Gastroesophageal sphincter (tissue), 4 donors: ENCODE data around the gene GRIN2B. TPM values are rescaled to one million over a fixed set of nuclear protein-coding genes. Genes with fewer than 3 reads are reported as not detected.

Experiments
- ATAC-seq: fragments of 150-250 bp; one replicate; pipeline ENCODE4 v1.9.1; 2016; ENCODE audit warnings: mild to moderate bottlenecking, moderate library complexity
- H3K27ac ChIP-seq, 4 donors: fragments of 200-600 bp; sonication (generic) in 3 of 4; 1 replicate in 3 of 4; 2 replicates in 1 of 4; pipeline ENCODE4 v1.5.1; 2016 to 2019
- H3K27me3 ChIP-seq: fragments of 200-600 bp; sonication (generic); one replicate; pipeline ENCODE4 v1.5.1; 2019
- H3K36me3 ChIP-seq, 2 donors: fragments of 200-600 bp; sonication (generic); one replicate each; pipeline ENCODE4 v1.5.1; 2019; ENCODE audit warnings: control low read depth in 1 of 2
- H3K4me1 ChIP-seq, 3 donors: fragments of 200-600 bp; sonication (generic); 1 replicate in 2 of 3; 2 replicates in 1 of 3; pipeline ENCODE4 v1.5.1; 2016 to 2019; ENCODE audit warnings: control low read depth in 2 of 3
- H3K4me3 ChIP-seq, 2 donors: fragments of 200-600 bp; sonication (generic); one replicate each; pipeline ENCODE4 v1.5.1; 2019; ENCODE audit warnings: mild to moderate bottlenecking in 1 of 2, moderate library complexity in 1 of 2
- H3K9me3 ChIP-seq, 3 donors: fragments of 200-600 bp; sonication (generic); one replicate each; pipeline ENCODE4 v1.5.1; 2017 to 2019; ENCODE audit warnings: control low read depth in 2 of 3
- EP300 ChIP-seq: sonication (generic); formaldehyde crosslinking; IDR thresholded peaks from one replicate; pipeline ENCODE4 v1.6.1; 2017; ENCODE audit warnings: antibody characterized with exemption, mild to moderate bottlenecking
- POLR2A ChIP-seq, 2 donors: fragments of 450-650 bp; IDR thresholded peaks; one replicate each; pipeline ENCODE4 v1.6.1; 2017; ENCODE audit warnings: antibody characterized with exemption in 2 of 2, mild to moderate bottlenecking in 2 of 2, moderate library complexity in 1 of 2
- POLR2AphosphoS5 ChIP-seq: sonication (generic); formaldehyde crosslinking; IDR thresholded peaks from one replicate; pipeline ENCODE4 v1.6.1; 2017; ENCODE audit warnings: antibody characterized with exemption
- WGBS, 2 donors: methylation state at CpG; one replicate each; pipeline ENCODE4 v1.1.5; 2018; ENCODE audit warnings: low coverage in 1 of 2; 5-methylcytosine and 5-hydroxymethylcytosine counted together
- total RNA-seq, 4 donors: library from RNA; depleted of rRNA; stranded (reverse); fragments of >200 nt; gene quantifications; one replicate each; pipeline ENCODE4 v1.1.0, GENCODE V29; 2016
- TF ChIP-seq, protein P1 (sequence below), 4 experiments: fragments of 200-600 bp in 2 of 4; fragments of 450-650 bp in 2 of 4; sonication (generic) in 1 of 4; IDR thresholded peaks; one replicate each; pipeline ENCODE4 v1.5.1; 2017 to 2019; ENCODE audit warnings: antibody characterized with exemption in 4 of 4, mild to moderate bottlenecking in 2 of 4, moderate library complexity in 2 of 4

Gene GRIN2B
- total RNA-seq = under 1 TPM in 3 of 4 donors, not detected in 1; under 0.01 to 0.12 (median under 0.01) TPM

DNA sequence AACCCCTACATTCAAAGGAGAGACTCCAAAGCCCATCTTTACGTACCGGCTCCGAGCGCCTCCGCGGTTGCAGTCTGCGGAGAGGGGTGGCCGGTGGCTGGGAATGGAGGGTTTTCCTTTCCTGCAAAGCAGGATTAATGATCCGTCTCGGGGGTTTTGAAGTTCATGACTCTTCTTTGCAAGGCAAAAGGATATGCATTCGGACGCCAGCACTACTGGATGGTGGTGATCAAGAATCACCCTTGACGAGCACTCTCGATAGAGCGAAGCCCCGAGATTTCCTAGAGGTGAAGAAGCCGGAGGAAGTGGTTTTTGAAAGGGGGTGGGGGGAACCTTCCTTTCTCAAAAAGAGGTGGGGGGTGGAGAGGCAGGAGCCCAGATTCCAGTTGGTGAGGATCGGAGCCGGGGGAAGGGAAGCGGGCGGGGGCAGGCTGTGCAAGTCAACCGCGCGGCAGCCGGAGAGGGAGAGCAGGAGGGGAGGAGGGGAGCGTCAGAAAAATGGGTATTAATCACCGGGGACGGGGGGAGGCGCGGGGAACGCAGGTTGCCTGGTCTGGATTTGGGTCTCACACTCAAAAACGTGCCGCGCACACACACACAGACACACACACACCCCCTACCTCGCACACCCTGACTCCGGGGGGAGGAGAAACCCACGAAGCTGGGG, at the start of gene GRIN2B:
Gene GRIN2B, minus strand, starts transcription at position 307 of the 667 bp plus-strand sequence. CDS start 115,394 bp downstream, outside the sequence.
- Histone ChIP-seq H3K4me1 (peaks cover 0 to 22% (median 6%) of the 10 kb centered on the region in 3 donors), H3K36me3 (no peaks in the 10 kb centered on the region), H3K27me3 (peaks cover 82% of the 10 kb centered on the region), H3K4me3 (peak within 1 kb of the TSS; percentile 22 to 46), H3K27ac (no peak within 1 kb of the TSS), H3K9me3 (no peaks in the 10 kb centered on the region)
- WGBS, 2 donors = 3 to 4% methylated on average over 8 to 27 of the region's 37 CpGs
- no peak for ATAC-seq
- TF ChIP-seq POLR2A (IDR thresholded peaks at IDR 0.05) = no peak
- no peak for TF ChIP-seq EP300
- no peak for TF ChIP-seq POLR2AphosphoS5
- TF ChIP-seq, protein P1, sequence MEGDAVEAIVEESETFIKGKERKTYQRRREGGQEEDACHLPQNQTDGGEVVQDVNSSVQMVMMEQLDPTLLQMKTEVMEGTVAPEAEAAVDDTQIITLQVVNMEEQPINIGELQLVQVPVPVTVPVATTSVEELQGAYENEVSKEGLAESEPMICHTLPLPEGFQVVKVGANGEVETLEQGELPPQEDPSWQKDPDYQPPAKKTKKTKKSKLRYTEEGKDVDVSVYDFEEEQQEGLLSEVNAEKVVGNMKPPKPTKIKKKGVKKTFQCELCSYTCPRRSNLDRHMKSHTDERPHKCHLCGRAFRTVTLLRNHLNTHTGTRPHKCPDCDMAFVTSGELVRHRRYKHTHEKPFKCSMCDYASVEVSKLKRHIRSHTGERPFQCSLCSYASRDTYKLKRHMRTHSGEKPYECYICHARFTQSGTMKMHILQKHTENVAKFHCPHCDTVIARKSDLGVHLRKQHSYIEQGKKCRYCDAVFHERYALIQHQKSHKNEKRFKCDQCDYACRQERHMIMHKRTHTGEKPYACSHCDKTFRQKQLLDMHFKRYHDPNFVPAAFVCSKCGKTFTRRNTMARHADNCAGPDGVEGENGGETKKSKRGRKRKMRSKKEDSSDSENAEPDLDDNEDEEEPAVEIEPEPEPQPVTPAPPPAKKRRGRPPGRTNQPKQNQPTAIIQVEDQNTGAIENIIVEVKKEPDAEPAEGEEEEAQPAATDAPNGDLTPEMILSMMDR (IDR thresholded peaks at IDR 0.05) = no peak

DNA sequence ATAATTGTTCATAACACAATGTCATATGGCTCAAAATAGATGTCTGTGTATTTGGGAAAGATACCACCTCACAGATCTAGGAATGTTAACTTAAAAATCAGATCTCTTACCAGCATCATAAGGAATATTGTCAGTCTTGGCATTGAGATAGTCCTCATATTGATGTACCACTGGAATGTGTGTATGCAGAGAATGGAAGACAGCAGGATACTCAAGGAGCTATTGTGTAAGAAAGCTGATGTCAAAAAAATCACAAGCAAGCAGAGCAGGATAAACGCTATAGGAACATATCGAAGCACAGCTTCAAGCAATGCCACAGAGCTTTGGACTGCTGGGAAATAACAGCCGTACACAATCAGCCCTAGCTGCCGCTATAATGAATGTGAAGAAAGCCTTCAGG, 45.1 kb upstream of the GRIN2B start:
- H3K9me3 ChIP-seq = no peaks in the 10 kb centered on the region
- 70 to 95% methylated on average over 4 of the region's 4 CpGs for WGBS, 2 donors
- no peaks in the 10 kb centered on the region for H3K4me1 ChIP-seq
- H3K27me3 ChIP-seq = no peaks in the 10 kb centered on the region
- no peak overlapping the region for H3K4me3 ChIP-seq
- ATAC-seq = no peak
- TF ChIP-seq EP300 = no peak
- TF ChIP-seq POLR2A (IDR thresholded peaks at IDR 0.05) = no peak
- TF ChIP-seq POLR2AphosphoS5 = no peak
- TF ChIP-seq, protein P1 (IDR thresholded peaks at IDR 0.05) = no peak
- H3K27ac ChIP-seq = no peak overlapping the region
- H3K36me3 ChIP-seq = no peaks in the 10 kb centered on the region

DNA sequence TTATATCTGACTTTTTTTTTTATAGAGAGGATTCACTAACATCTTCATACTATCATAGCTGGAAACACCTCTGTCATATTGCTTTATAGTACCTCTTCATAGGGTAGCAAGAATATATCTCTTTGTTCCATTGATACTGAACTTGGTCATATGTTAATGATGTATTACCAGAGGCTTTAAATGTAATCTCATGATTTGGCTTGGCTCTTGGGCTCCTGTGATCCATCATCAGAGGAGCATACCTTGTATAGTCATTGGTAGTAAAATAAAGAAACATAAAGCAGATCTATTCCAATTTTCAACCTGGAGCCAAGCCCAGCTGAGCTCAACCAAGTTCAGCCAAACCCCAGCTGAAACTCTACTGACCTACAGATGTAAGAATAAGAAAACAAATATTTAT, 43.2 kb upstream of the GRIN2B start:
- H3K36me3 ChIP-seq = no peaks in the 10 kb centered on the region
- no peak overlapping the region for H3K27ac ChIP-seq
- no peak for ATAC-seq
- no peaks in the 10 kb centered on the region for H3K27me3 ChIP-seq
- H3K4me1 ChIP-seq = no peaks in the 10 kb centered on the region
- H3K9me3 ChIP-seq = no peaks in the 10 kb centered on the region
- H3K4me3 ChIP-seq = no peak overlapping the region
- TF ChIP-seq EP300 = no peak
- TF ChIP-seq, protein P1 (IDR thresholded peaks at IDR 0.05) = no peak
- TF ChIP-seq POLR2A (IDR thresholded peaks at IDR 0.05) = no peak
- TF ChIP-seq POLR2AphosphoS5 = no peak

DNA sequence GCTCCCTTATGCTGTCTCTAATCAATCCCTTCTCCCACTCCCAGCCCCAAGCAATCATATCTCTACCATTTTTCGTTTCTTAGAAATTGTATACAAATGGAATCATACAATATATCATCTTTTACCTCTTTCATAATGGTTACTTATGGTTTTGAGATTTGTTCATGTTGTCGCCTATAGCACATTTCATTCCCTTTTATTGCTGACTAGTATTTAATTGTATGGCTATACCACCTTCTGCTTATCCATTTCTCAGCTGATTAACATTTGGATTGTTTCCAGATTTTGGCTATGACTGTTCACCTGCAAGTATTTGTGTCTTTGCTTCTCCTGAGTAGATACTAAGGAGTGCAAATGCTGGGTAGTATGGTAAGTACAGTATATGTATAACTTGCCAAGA, 36.7 kb upstream of the GRIN2B start:
- TF ChIP-seq POLR2A (IDR thresholded peaks at IDR 0.05) (no peak), EP300 (no peak), POLR2AphosphoS5 (no peak)
- TF ChIP-seq, protein P1 (IDR thresholded peaks at IDR 0.05) = no peak
- peaks cover 0 to 2% (median 0%) of the 10 kb centered on the region in 3 donors for H3K9me3 ChIP-seq
- H3K27me3 ChIP-seq = no peaks in the 10 kb centered on the region
- H3K27ac ChIP-seq = no peak overlapping the region
- 54 to 63% methylated on average over 2 of the region's 2 CpGs for WGBS, 2 donors
- no peak for ATAC-seq
- no peaks in the 10 kb centered on the region for H3K36me3 ChIP-seq
- H3K4me3 ChIP-seq = no peak overlapping the region
- H3K4me1 ChIP-seq = no peaks in the 10 kb centered on the region

DNA sequence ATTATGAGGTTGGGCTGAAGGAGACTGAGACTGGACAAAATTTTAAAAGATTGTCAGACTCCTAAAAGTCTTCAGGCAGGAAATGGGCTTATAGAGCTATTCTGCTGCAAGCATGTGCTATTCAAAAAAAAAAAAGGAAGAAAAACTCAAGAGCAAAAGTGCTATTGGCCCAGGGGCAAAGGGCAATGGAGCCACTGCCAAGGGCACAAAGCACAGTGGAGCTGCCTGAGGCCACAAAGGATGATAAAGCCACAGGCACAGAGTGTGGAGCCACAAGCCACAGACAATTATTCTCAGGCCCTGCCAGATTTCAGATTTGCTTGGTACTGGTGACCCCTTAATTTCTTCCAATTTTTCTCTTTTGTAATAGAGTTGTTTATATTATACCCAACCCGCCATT, 29.6 kb upstream of the GRIN2B start:
- 67 to 92% methylated on average over 1 of the region's 1 CpG for WGBS, 2 donors
- H3K4me3 ChIP-seq = no peak overlapping the region
- ATAC-seq = no peak
- TF ChIP-seq POLR2AphosphoS5 = no peak
- no peak for TF ChIP-seq POLR2A (IDR thresholded peaks at IDR 0.05)
- TF ChIP-seq, protein P1 (IDR thresholded peaks at IDR 0.05) = no peak
- no peak for TF ChIP-seq EP300
- H3K4me1 ChIP-seq = no peaks in the 10 kb centered on the region
- H3K9me3 ChIP-seq = peaks cover 0 to 10% (median 0%) of the 10 kb centered on the region in 3 donors
- no peaks in the 10 kb centered on the region for H3K27me3 ChIP-seq
- H3K27ac ChIP-seq = no peak overlapping the region
- no peaks in the 10 kb centered on the region for H3K36me3 ChIP-seq
